ENCODE data around the gene CCDC154. TPM values are rescaled to one million over a fixed set of nuclear protein-coding genes. Genes with fewer than 3 reads are reported as not detected.

The CCDC154 gene
- total RNA-seq, 1 donor from 2014 or later, result 2.5 TPM

DNA sequence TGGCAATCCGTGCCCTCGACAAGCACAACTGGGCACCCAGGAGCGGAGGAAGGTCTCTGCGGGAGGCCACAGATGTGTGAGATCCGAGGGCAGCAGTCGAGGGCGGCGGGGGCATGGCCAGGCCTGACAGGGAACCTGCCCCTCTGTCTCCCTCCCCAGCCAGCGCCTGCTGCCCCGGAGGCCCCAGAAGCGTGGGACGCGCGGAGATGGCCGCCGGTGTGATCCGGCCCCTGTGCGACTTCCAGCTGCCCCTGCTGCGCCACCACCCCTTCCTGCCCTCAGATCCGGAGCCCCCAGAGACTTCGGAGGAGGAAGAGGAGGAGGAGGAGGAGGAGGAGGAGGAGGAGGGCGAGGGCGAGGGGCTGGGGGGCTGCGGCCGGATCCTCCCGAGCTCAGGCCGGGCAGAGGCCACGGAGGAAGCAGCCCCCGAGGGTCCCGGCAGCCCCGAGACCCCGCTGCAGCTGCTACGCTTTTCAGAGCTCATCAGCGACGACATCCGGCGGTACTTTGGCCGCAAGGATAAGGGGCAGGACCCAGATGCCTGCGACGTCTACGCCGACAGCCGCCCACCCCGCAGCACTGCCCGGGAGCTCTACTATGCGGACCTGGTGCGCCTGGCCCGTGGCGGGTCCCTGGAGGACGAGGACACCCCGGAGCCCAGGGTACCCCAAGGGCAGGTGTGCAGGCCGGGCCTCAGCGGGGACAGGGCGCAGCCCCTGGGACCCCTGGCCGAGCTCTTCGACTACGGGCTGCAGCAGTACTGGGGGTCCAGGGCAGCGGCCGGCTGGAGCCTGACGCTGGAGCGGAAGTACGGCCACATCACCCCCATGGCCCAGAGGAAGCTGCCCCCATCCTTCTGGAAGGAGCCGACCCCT is 11.7 kb downstream of the CCDC154 start:
- H3K4me1 Mint-ChIP-seq (ENCODE audit: unreplicated experiment), result no peaks in the 10 kb centered on the region
- no peaks in the 10 kb centered on the region for H3K27me3 Mint-ChIP-seq (ENCODE audit: unreplicated experiment)
- no peak overlapping the region for H3K4me3 Mint-ChIP-seq (ENCODE audit: unreplicated experiment)
- H3K9me3 Mint-ChIP-seq (ENCODE audit: unreplicated experiment), result no peaks in the 10 kb centered on the region
- TF ChIP-seq, protein P1, sequence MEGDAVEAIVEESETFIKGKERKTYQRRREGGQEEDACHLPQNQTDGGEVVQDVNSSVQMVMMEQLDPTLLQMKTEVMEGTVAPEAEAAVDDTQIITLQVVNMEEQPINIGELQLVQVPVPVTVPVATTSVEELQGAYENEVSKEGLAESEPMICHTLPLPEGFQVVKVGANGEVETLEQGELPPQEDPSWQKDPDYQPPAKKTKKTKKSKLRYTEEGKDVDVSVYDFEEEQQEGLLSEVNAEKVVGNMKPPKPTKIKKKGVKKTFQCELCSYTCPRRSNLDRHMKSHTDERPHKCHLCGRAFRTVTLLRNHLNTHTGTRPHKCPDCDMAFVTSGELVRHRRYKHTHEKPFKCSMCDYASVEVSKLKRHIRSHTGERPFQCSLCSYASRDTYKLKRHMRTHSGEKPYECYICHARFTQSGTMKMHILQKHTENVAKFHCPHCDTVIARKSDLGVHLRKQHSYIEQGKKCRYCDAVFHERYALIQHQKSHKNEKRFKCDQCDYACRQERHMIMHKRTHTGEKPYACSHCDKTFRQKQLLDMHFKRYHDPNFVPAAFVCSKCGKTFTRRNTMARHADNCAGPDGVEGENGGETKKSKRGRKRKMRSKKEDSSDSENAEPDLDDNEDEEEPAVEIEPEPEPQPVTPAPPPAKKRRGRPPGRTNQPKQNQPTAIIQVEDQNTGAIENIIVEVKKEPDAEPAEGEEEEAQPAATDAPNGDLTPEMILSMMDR (IDR thresholded peaks at IDR 0.05), result no peak
- no peak overlapping the region for H3K27ac Mint-ChIP-seq (ENCODE audit: unreplicated experiment)
- no peak for DNase-seq (ENCODE audit: extremely low spot score, unreplicated experiment)
- H3K36me3 Mint-ChIP-seq (ENCODE audit: unreplicated experiment), result no peaks in the 10 kb centered on the region

DNA sequence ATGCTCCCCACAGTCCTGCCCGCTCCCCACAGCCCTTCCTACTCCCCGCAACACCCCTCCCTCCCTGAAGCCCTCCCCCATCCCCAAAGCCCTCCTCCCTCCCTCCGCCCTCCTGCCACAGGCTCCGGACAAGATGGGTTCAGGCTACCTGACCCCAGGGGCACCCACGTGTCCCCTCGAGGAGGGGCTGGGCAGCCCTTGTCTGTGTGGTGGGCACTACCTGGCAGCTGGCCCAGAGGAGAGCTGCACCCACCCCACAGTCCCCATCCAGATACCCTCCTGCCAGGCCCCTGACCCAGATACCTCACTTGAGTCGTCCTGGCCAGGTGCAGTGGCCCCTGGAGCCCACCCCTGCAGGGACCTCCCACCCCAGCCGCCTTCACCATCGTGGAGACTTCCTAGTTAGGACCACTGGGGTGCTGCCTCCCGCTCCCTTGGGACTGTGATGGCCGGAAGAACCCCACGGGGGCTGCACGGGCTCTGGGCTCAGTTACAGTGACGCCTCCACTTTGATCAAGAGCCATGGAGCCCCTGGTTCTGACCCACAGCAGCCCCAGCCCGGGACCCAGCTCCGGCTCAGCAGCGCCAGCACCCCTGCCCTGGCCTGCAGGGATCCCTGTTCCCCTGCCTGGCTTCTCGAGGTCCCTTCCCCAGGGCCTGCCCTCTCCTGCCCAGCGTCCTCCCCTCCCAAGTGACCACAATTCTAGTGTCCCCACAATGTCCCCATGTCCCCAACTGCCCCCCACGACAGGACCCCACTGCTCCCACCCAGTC is 12.7 kb downstream of the CCDC154 start:
- no peaks in the 10 kb centered on the region for H3K27me3 Mint-ChIP-seq (ENCODE audit: unreplicated experiment)
- H3K4me1 Mint-ChIP-seq (ENCODE audit: unreplicated experiment), result no peaks in the 10 kb centered on the region
- no peak for DNase-seq (ENCODE audit: extremely low spot score, unreplicated experiment)
- H3K9me3 Mint-ChIP-seq (ENCODE audit: unreplicated experiment), result no peaks in the 10 kb centered on the region
- TF ChIP-seq, protein P1 (IDR thresholded peaks at IDR 0.05), result no peak
- H3K36me3 Mint-ChIP-seq (ENCODE audit: unreplicated experiment), result no peaks in the 10 kb centered on the region
- H3K27ac Mint-ChIP-seq (ENCODE audit: unreplicated experiment), result no peak overlapping the region
- H3K4me3 Mint-ChIP-seq (ENCODE audit: unreplicated experiment), result no peak overlapping the region

DNA sequence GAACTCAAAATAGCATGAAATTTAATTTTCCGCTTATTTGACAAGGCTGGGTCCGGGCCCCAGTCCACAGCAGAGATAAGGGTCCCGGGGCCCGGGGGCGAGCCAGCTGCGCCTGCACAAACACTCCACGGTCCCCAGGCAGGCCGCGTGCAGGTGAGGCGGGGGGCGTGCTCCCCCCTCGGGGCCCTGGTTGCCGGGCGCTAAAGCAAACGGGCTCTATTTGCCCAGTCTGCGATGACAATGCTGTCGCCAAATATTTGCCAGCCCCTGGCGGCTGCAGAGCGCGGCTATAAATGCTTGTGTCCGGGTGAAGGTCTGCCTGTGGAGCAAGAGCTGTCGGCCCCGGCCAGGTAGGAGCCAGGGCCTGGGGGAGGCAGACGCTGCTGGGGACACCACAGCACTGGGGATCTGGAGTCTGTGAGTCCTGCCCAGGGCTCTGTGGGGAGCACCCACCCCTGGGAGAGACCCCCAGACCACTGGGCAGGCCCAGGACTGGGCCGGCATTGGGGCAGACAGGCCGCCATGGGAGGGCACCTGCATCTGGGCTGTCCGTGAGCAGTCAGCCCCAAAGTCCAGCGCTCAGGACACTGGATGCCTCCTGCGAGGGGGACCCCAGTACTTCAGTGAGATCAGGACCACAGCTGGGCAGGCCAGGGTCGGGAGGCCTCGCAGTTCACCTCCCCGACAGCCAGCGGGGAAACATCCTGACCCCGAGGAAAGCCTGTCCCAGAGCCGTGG is 13.4 kb downstream of the CCDC154 start, which contains the start of gene PERCC1:
TSS of gene PERCC1 (plus strand) at position 320 of the 738 bp plus-strand sequence. CDS start 1,516 bp downstream, outside the sequence.
- no peaks in the 10 kb centered on the region for H3K9me3 Mint-ChIP-seq (ENCODE audit: unreplicated experiment)
- no peak for DNase-seq (ENCODE audit: extremely low spot score, unreplicated experiment)
- no peak within 1 kb of the TSS for H3K4me3 Mint-ChIP-seq (ENCODE audit: unreplicated experiment)
- H3K36me3 Mint-ChIP-seq (ENCODE audit: unreplicated experiment), result no peaks in the 10 kb centered on the region
- no peaks in the 10 kb centered on the region for H3K27me3 Mint-ChIP-seq (ENCODE audit: unreplicated experiment)
- TF ChIP-seq, protein P1 (IDR thresholded peaks at IDR 0.05), result no peak
- H3K27ac Mint-ChIP-seq (ENCODE audit: unreplicated experiment), result no peak within 1 kb of the TSS
- no peaks in the 10 kb centered on the region for H3K4me1 Mint-ChIP-seq (ENCODE audit: unreplicated experiment)

DNA sequence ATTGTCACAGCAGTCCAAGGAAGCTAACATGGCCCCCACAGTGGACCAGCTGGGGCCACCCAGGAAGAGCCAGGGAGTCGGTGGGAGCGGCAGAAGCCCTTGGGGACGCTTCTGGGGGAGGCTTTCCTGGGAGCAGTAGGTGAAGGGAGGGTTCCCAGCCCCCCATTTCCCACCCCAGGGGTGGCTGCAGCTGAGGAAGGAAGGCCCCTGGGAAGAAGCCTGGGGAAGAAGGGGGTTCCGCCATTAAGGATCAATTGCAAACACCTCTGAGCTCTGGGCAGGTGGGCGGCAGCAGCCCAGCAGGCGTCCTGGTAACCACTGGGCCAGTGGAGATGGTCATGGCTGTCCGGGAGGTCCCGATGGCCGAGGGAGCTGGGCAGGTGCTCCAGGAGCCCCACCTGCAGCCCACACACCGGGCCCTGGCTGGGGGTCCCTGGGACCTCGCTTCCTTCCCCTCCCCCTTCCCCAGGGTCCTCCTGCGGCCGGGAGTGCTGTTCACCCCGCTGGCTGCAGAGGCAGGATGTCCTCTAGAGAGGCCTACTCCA is 14.1 kb downstream of the CCDC154 start:
- Mint-ChIP-seq H3K27ac (ENCODE audit: unreplicated experiment) (no peak overlapping the region), H3K4me1 (ENCODE audit: unreplicated experiment) (no peaks in the 10 kb centered on the region), H3K36me3 (ENCODE audit: unreplicated experiment) (no peaks in the 10 kb centered on the region), H3K9me3 (ENCODE audit: unreplicated experiment) (no peaks in the 10 kb centered on the region), H3K27me3 (ENCODE audit: unreplicated experiment) (no peaks in the 10 kb centered on the region), H3K4me3 (ENCODE audit: unreplicated experiment) (no peak overlapping the region)
- TF ChIP-seq, protein P1 (IDR thresholded peaks at IDR 0.05), result no peak
- DNase-seq (ENCODE audit: extremely low spot score, unreplicated experiment), result no peak
